K562 (cell line): Measurements from ENCODE around the gene SPDEF. TPM values are rescaled to one million over a fixed set of nuclear protein-coding genes. Genes with fewer than 3 reads are reported as not detected.

Experiments
- ATAC-seq: fragments of 200-7000 bp; cut with Tn5 transposase; 3 replicates; pipeline ENCODE4 v1.9.1; 2020; ENCODE audit warnings: moderate library complexity
- BruUV-seq: library from RNA; stranded (reverse); fragments of 400-500 nt; replicated peaks from 2 replicates; lab custom pipeline; 2021; lab: Mats Ljungman, UMichigan
- CTCF ChIA-PET: fragments of 300-600 bp; formaldehyde crosslinking; extraction: SDS; loops from one replicate; lab custom pipeline; 2021; ENCODE audit warnings: low intra/inter-chr PET ratio; lab: Yijun Ruan, JAX
- POLR2A ChIA-PET: fragments of 300-600, 350-650 bp; sonication (Branson Sonifier 250); formaldehyde crosslinking; extraction: SDS; loops from one replicate; lab custom pipeline; 2021; ENCODE audit warnings: antibody characterized with exemption, inconsistent platforms; lab: Yijun Ruan, JAX
- DNase-seq, 4 experiments: peaks; one replicate each; pipeline versions ENCODE4 v3.0.0 to v3.0.0-alpha.2; 2011 to 2018; ENCODE audit warnings: low spot score in 3 of 4, mixed read lengths in 3 of 4; ENCODE audit errors: extremely low read depth in 1 of 4
- FAIRE-seq: peaks from 2 replicates; lab custom pipeline; 2011; peaks lifted over from hg19 to GRCh38; lab: Jason Lieb, UNC
- H2AFZ ChIP-seq: 2 replicates; pipeline ENCODE4 v1.6.0; 2011; ENCODE audit warnings: low read depth, low read length, control low read depth, inconsistent platforms
- H3K27ac ChIP-seq: fragments of 200-600 bp; 3 replicates; pipeline ENCODE4 v1.8.0; 2011; ENCODE audit warnings: low read depth, mild to moderate bottlenecking, control low read depth, inconsistent platforms, low read length, moderate library complexity, mixed read lengths; ENCODE audit errors: extremely low read depth
- H3K27me3 ChIP-seq, 2 experiments: fragments of 300-600 bp in 1 of 2; 2 replicates in 1 of 2; 3 replicates in 1 of 2; pipeline versions ENCODE4 v1.6.0 to v1.8.0; 2011; ENCODE audit warnings: inconsistent platforms in 2 of 2, low read length in 2 of 2, mild to moderate bottlenecking in 1 of 2, mixed read lengths in 1 of 2, moderate library complexity in 1 of 2; ENCODE audit not compliant: control insufficient read depth in 2 of 2, insufficient read depth in 2 of 2
- H3K36me3 ChIP-seq: fragments of 300-600 bp; 3 replicates; pipeline ENCODE4 v1.8.0; 2011; ENCODE audit warnings: mild to moderate bottlenecking, low read length, inconsistent platforms; ENCODE audit not compliant: control insufficient read depth, insufficient read depth
- H3K4me1 ChIP-seq, 2 experiments: fragments of 200-600 bp in 1 of 2; replicated peaks in 1 of 2; 2 replicates in 1 of 2; 3 replicates in 1 of 2; pipeline versions ENCODE4 v1.5.1 to v1.8.0; 2011; ENCODE audit warnings: inconsistent platforms in 2 of 2, low read length in 2 of 2, mild to moderate bottlenecking in 1 of 2, mixed read lengths in 1 of 2, moderate library complexity in 1 of 2; ENCODE audit not compliant: control insufficient read depth in 2 of 2, insufficient read depth in 2 of 2
- H3K4me2 ChIP-seq: 2 replicates; pipeline ENCODE4 v1.6.1; 2011; ENCODE audit warnings: low read length, control low read depth, inconsistent platforms, mixed read lengths; ENCODE audit not compliant: insufficient read depth
- H3K4me3 ChIP-seq: fragments of 200-600 bp; sonication (generic), shearing (Covaris generic); 2 replicates; pipeline ENCODE4 v1.5.1; 2016; ENCODE audit warnings: control low read depth, inconsistent platforms
- H3K79me2 ChIP-seq: fragments of 200-600 bp; 3 replicates; pipeline ENCODE4 v1.8.0; 2011; ENCODE audit warnings: low read length, inconsistent platforms; ENCODE audit not compliant: control insufficient read depth, insufficient read depth
- H3K9ac ChIP-seq, 2 experiments: 2 replicates each; pipeline versions ENCODE4 v1.6.0 to v1.6.1; 2011; ENCODE audit warnings: low read depth in 2 of 2, low read length in 2 of 2, control low read depth in 1 of 2, inconsistent platforms in 1 of 2, mild to moderate bottlenecking in 1 of 2, mixed read lengths in 1 of 2; ENCODE audit not compliant: insufficient read depth in 1 of 2
- H3K9me1 ChIP-seq: one replicate; pipeline ENCODE4 v1.6.0; 2011; ENCODE audit warnings: inconsistent platforms, mild to moderate bottlenecking, low read length, moderate library complexity; ENCODE audit not compliant: control insufficient read depth, insufficient read depth
- H3K9me3 ChIP-seq: replicated peaks from 2 replicates; pipeline ENCODE4 v1.5.1; 2011; ENCODE audit warnings: low read depth, low read length, inconsistent platforms; ENCODE audit not compliant: control insufficient read depth, insufficient read depth
- H4K20me1 ChIP-seq: replicated peaks from 2 replicates; pipeline ENCODE4 v1.6.1; 2011; ENCODE audit warnings: low read length, inconsistent platforms, mixed read lengths; ENCODE audit not compliant: control insufficient read depth, insufficient read depth
- ATF3 ChIP-seq, 2 experiments: fragments of 450-650 bp in 1 of 2; sonication (generic) in 1 of 2; formaldehyde crosslinking in 1 of 2; IDR thresholded peaks in 1 of 2; conservative IDR thresholded peaks in 1 of 2; 2 replicates each; pipeline versions ENCODE4 v1.6.1 to v1.8.1; 2016 to 2023; ENCODE audit warnings: mild to moderate bottlenecking in 2 of 2, moderate library complexity in 2 of 2, inconsistent platforms in 1 of 2, missing genetic modification reagents in 1 of 2
- CEBPB ChIP-seq: fragments of 450-650 bp; IDR thresholded peaks from 2 replicates; pipeline ENCODE4 v1.6.1; 2016; ENCODE audit warnings: missing genetic modification characterization, missing compliant biosample characterization
- CEBPG ChIP-seq, 3 experiments: fragments of 200-800 bp in 1 of 3; sonication (Bioruptor generic) in 1 of 3; sonication (generic) in 1 of 3; formaldehyde crosslinking in 1 of 3; IDR thresholded peaks in 2 of 3; conservative IDR thresholded peaks in 1 of 3; 2 replicates each; pipeline versions ENCODE4 v1.6.1 to v1.8.0; 2016 to 2022; ENCODE audit warnings: missing compliant biosample characterization in 2 of 3, missing genetic modification characterization in 2 of 3, mild to moderate bottlenecking in 1 of 3, missing genetic modification reagents in 1 of 3
- CSDE1 ChIP-seq, 2 experiments: fragments of 450-650 bp; IDR thresholded peaks; 2 replicates each; pipeline ENCODE4 v1.6.1; 2016; ENCODE audit warnings: mild to moderate bottlenecking in 1 of 2
- WGBS: fragments of 100-300 bp; shearing (Covaris generic); methylation state at CpG from one replicate; pipeline ENCODE4 v1.1.6; 2016; ENCODE audit warnings: low coverage, mixed read lengths; ENCODE audit not compliant: insufficient coverage; ENCODE audit errors: missing lambda C conversion rate; 5-methylcytosine and 5-hydroxymethylcytosine counted together
- in situ Hi-C: fragments of 300-500 bp; cut with MboI; formaldehyde crosslinking; loops from 4 replicates; pipeline ENCODE4 v1.15.0; 2018; ENCODE audit warnings: inconsistent platforms, mixed read lengths
- intact Hi-C: fragments of 100-400 bp; cut with micrococcal nuclease; formaldehyde crosslinking; loops from 2 replicates; pipeline ENCODE4 v1.14.2; 2022
- polyA plus RNA-seq, 8 experiments: library from polyadenylated mRNA; depleted of rRNA in 4 of 8; stranded (reverse) in 5 of 8; unstranded in 3 of 8; fragments of >200 nt; fragmentation: Nextera tagmentation in 2 of 8; fragmentation: Illumina TruSeq in 1 of 8; extraction: Ambion mirVana in 2 of 8; extraction: Trizol in 1 of 8; gene quantifications; 2 replicates each; pipeline versions ENCODE4 v1.2.1 to v1.2.3, GENCODE V29; 2011 to 2014; ENCODE audit warnings: inconsistent platforms in 1 of 8, missing spikeins in 1 of 8
- total RNA-seq, 7 experiments: library from RNA; depleted of rRNA in 6 of 7; stranded (reverse); fragments of >200 nt in 6 of 7; fragmentation: Illumina TruSeq in 2 of 7; extraction: Trizol in 2 of 7; gene quantifications; 2 replicates each; pipeline versions ENCODE4 v1.2.1 to v1.2.3, GENCODE V29; 2011 to 2021; ENCODE audit warnings: low replicate concordance in 1 of 7

The SPDEF gene
- total and polyA plus RNA-seq, 9 of the 15 experiments (the other 6 are each of a cell fraction or from before 2014, with no cell fraction given), result 0.04 to 0.12 (median 0.11) TPM; not detected in 5

GRCh38 chr6:34489207-34489805, 66.8 kb downstream of the SPDEF start:
- H3K4me1 ChIP-seq, result peaks cover 15 to 19% of the 10 kb centered on the region in 2 experiments; a peak in 4 of 5 replicates
- 44% methylated on average over 9 of the region's 9 CpGs for whole genome bisulfite sequencing
- no peaks in the 10 kb centered on the region for H3K27me3 ChIP-seq
- H3K9me3 ChIP-seq, result no peaks in the 10 kb centered on the region
- ATAC-seq (peak; percentile 25; the same call in 2 of the 3 replicates), DNase-seq (no peak), FAIRE-seq (no peak)
- intact Hi-C loops, result no loop called here
- H3K4me3 ChIP-seq, result no peak overlapping the region
- no peak overlapping the region for H3K4me2 ChIP-seq
- no peak overlapping the region; the same call in 1 of the 2 replicates for H2AFZ ChIP-seq
- no peak overlapping the region for H3K27ac ChIP-seq
- POLR2A ChIA-PET, result interaction anchor here (0.6 to 2.4 kb wide), 4 partner anchors 13 to 99 kb away, joined by 3 to 8 read pairs (median 4); no protein-coding TSS in a partner anchor
- TF ChIP-seq CEBPB (peak; percentile 27; the same call in 1 of the 2 replicates), ATF3 (IDR thresholded peaks at IDR 0.05) (peak; percentile 81), ATF3 (CRISPR knock-in tag; conservative IDR thresholded peaks at IDR 0.05) (no peak), CSDE1 (IDR thresholded peaks at IDR 0.05) (no peak), CEBPG (CRISPR knock-in tag; IDR thresholded peaks at IDR 0.05) (peak; percentile 63), CEBPG (tag; conservative IDR thresholded peaks at IDR 0.05 in 1 of 2, IDR thresholded peaks at IDR 0.05 in 1 of 2) (peak in 1 of 2 experiments; percentile 63; a peak in 1 of 4 replicates)
- no peaks in the 10 kb centered on the region for H3K79me2 ChIP-seq
- no peaks in the 10 kb centered on the region for H3K36me3 ChIP-seq
- no peak overlapping the region for H3K9ac ChIP-seq
- in situ Hi-C loops, result no loop called here
- no peaks in the 10 kb centered on the region for H4K20me1 ChIP-seq
- CTCF ChIA-PET, result no interaction called here
- no TSS peak for BruUV-seq
- no peaks in the 10 kb centered on the region for H3K9me1 ChIP-seq

Other genes starting within 250 kb of the SPDEF start
- gene NUDT3, start 163.7 kb downstream of the SPDEF start, total RNA-seq (2014; rRNA removed), result 47.3 and 51.0 TPM in 2 replicates
- gene NUDT3, start 163.7 kb downstream of the SPDEF start, total RNA-seq (2014; rRNA removed; fragmentation: Illumina TruSeq; extraction: Trizol), result 61.8 and 70.8 TPM in 2 replicates
- 57.2 and 59.8 TPM in 2 replicates for gene NUDT3, start 163.7 kb downstream of the SPDEF start, total RNA-seq (2015; rRNA removed; fragmentation: Illumina TruSeq; extraction: Trizol)
- 49.8 and 56.4 TPM in 2 replicates for gene NUDT3, start 163.7 kb downstream of the SPDEF start, total RNA-seq (2021)
- 68.5 and 81.2 TPM in 2 replicates for gene NUDT3, start 163.7 kb downstream of the SPDEF start, polyA plus RNA-seq (2011; rRNA removed)
- 54.8 and 56.0 TPM in 2 replicates for gene NUDT3, start 163.7 kb downstream of the SPDEF start, polyA plus RNA-seq (2014; fragmentation: Illumina TruSeq; extraction: Trizol)
- gene NUDT3, start 163.7 kb downstream of the SPDEF start, polyA plus RNA-seq (2014; fragmentation: Nextera tagmentation; extraction: Ambion mirVana), result 10 to 100 TPM in 1 of 2 experiments, 1 to 10 TPM in 1; 5.4 to 57.7 TPM
- gene NUDT3, start 163.7 kb downstream of the SPDEF start, polyA plus RNA-seq (2014; rRNA removed), result 54.4 and 56.8 TPM in 2 replicates
- 3,907 and 4,273 TPM in 2 replicates for gene RPS10, start 130.3 kb downstream of the SPDEF start, total RNA-seq (2014; rRNA removed)
- 2,809 and 3,197 TPM in 2 replicates for gene RPS10, start 130.3 kb downstream of the SPDEF start, total RNA-seq (2014; rRNA removed; fragmentation: Illumina TruSeq; extraction: Trizol)
- 3,578 and 3,876 TPM in 2 replicates for gene RPS10, start 130.3 kb downstream of the SPDEF start, total RNA-seq (2015; rRNA removed; fragmentation: Illumina TruSeq; extraction: Trizol)
- gene RPS10, start 130.3 kb downstream of the SPDEF start, total RNA-seq (2021), result 3,062 and 3,200 TPM in 2 replicates
- 5,201 and 6,397 TPM in 2 replicates for gene RPS10, start 130.3 kb downstream of the SPDEF start, polyA plus RNA-seq (2011; rRNA removed)
- gene RPS10, start 130.3 kb downstream of the SPDEF start, polyA plus RNA-seq (2014; fragmentation: Illumina TruSeq; extraction: Trizol), result 4,753 and 5,213 TPM in 2 replicates
- 1,000 to 10,000 TPM; 2,680 to 3,048 TPM for gene RPS10, start 130.3 kb downstream of the SPDEF start, polyA plus RNA-seq (2014; fragmentation: Nextera tagmentation; extraction: Ambion mirVana)
- gene RPS10, start 130.3 kb downstream of the SPDEF start, polyA plus RNA-seq (2014; rRNA removed), result 4,615 and 5,251 TPM in 2 replicates
- gene PACSIN1, start 90.3 kb downstream of the SPDEF start, total RNA-seq (2014; rRNA removed), result 0.41 and 0.45 TPM in 2 replicates
- gene PACSIN1, start 90.3 kb downstream of the SPDEF start, total RNA-seq (2014; rRNA removed; fragmentation: Illumina TruSeq; extraction: Trizol), result 0.10 and 0.29 TPM in 2 replicates
- 0.22 and 0.23 TPM in 2 replicates for gene PACSIN1, start 90.3 kb downstream of the SPDEF start, total RNA-seq (2015; rRNA removed; fragmentation: Illumina TruSeq; extraction: Trizol)
- 0.98 and 1.7 TPM in 2 replicates for gene PACSIN1, start 90.3 kb downstream of the SPDEF start, total RNA-seq (2021)
- gene PACSIN1, start 90.3 kb downstream of the SPDEF start, polyA plus RNA-seq (2011; rRNA removed), result 1.1 and 1.4 TPM in 2 replicates
- 0.79 and 1.4 TPM in 2 replicates for gene PACSIN1, start 90.3 kb downstream of the SPDEF start, polyA plus RNA-seq (2014; fragmentation: Illumina TruSeq; extraction: Trizol)
- under 1 TPM; 0.01 to 0.03 TPM for gene PACSIN1, start 90.3 kb downstream of the SPDEF start, polyA plus RNA-seq (2014; fragmentation: Nextera tagmentation; extraction: Ambion mirVana)
- 0.98 and 1.2 TPM in 2 replicates for gene PACSIN1, start 90.3 kb downstream of the SPDEF start, polyA plus RNA-seq (2014; rRNA removed)
- gene ILRUN, start 140.4 kb upstream of the SPDEF start, total RNA-seq (2014; rRNA removed), result 35.7 and 44.7 TPM in 2 replicates
- gene ILRUN, start 140.4 kb upstream of the SPDEF start, total RNA-seq (2014; rRNA removed; fragmentation: Illumina TruSeq; extraction: Trizol), result 54.9 and 57.6 TPM in 2 replicates
- gene ILRUN, start 140.4 kb upstream of the SPDEF start, total RNA-seq (2015; rRNA removed; fragmentation: Illumina TruSeq; extraction: Trizol), result 53.4 and 55.0 TPM in 2 replicates
- gene ILRUN, start 140.4 kb upstream of the SPDEF start, total RNA-seq (2021), result 74.5 and 78.9 TPM in 2 replicates
- 62.1 and 66.1 TPM in 2 replicates for gene ILRUN, start 140.4 kb upstream of the SPDEF start, polyA plus RNA-seq (2011; rRNA removed)
- gene ILRUN, start 140.4 kb upstream of the SPDEF start, polyA plus RNA-seq (2014; fragmentation: Illumina TruSeq; extraction: Trizol), result 70.0 and 74.7 TPM in 2 replicates
- gene ILRUN, start 140.4 kb upstream of the SPDEF start, polyA plus RNA-seq (2014; fragmentation: Nextera tagmentation; extraction: Ambion mirVana), result 10 to 100 TPM; 24.9 to 30.7 TPM
- 42.8 and 44.2 TPM in 2 replicates for gene ILRUN, start 140.4 kb upstream of the SPDEF start, polyA plus RNA-seq (2014; rRNA removed)
- 500 and 634 TPM in 2 replicates for gene SNRPC, start 201.2 kb upstream of the SPDEF start, total RNA-seq (2014; rRNA removed)
- gene SNRPC, start 201.2 kb upstream of the SPDEF start, total RNA-seq (2014; rRNA removed; fragmentation: Illumina TruSeq; extraction: Trizol), result 430 and 439 TPM in 2 replicates
- gene SNRPC, start 201.2 kb upstream of the SPDEF start, total RNA-seq (2015; rRNA removed; fragmentation: Illumina TruSeq; extraction: Trizol), result 488 and 508 TPM in 2 replicates
- gene SNRPC, start 201.2 kb upstream of the SPDEF start, total RNA-seq (2021), result 415 and 433 TPM in 2 replicates
- 495 and 598 TPM in 2 replicates for gene SNRPC, start 201.2 kb upstream of the SPDEF start, polyA plus RNA-seq (2011; rRNA removed)
- 868 and 905 TPM in 2 replicates for gene SNRPC, start 201.2 kb upstream of the SPDEF start, polyA plus RNA-seq (2014; fragmentation: Illumina TruSeq; extraction: Trizol)
- gene SNRPC, start 201.2 kb upstream of the SPDEF start, polyA plus RNA-seq (2014; fragmentation: Nextera tagmentation; extraction: Ambion mirVana), result 100 to 1,000 TPM; 697 to 889 TPM
- 808 and 854 TPM in 2 replicates for gene SNRPC, start 201.2 kb upstream of the SPDEF start, polyA plus RNA-seq (2014; rRNA removed)
- 14.8 and 16.7 TPM in 2 replicates for gene BLTP3A, start 235.8 kb upstream of the SPDEF start, total RNA-seq (2014; rRNA removed)
- gene BLTP3A, start 235.8 kb upstream of the SPDEF start, total RNA-seq (2014; rRNA removed; fragmentation: Illumina TruSeq; extraction: Trizol), result 21.5 and 24.6 TPM in 2 replicates
- gene BLTP3A, start 235.8 kb upstream of the SPDEF start, total RNA-seq (2015; rRNA removed; fragmentation: Illumina TruSeq; extraction: Trizol), result 13.3 and 14.0 TPM in 2 replicates
- 30.2 and 34.6 TPM in 2 replicates for gene BLTP3A, start 235.8 kb upstream of the SPDEF start, total RNA-seq (2021)
- gene BLTP3A, start 235.8 kb upstream of the SPDEF start, polyA plus RNA-seq (2011; rRNA removed), result 29.3 and 33.0 TPM in 2 replicates
- gene BLTP3A, start 235.8 kb upstream of the SPDEF start, polyA plus RNA-seq (2014; fragmentation: Illumina TruSeq; extraction: Trizol), result 26.6 and 27.2 TPM in 2 replicates
- 1 to 10 TPM; 7.5 to 7.7 TPM for gene BLTP3A, start 235.8 kb upstream of the SPDEF start, polyA plus RNA-seq (2014; fragmentation: Nextera tagmentation; extraction: Ambion mirVana)
- 15.5 and 17.9 TPM in 2 replicates for gene BLTP3A, start 235.8 kb upstream of the SPDEF start, polyA plus RNA-seq (2014; rRNA removed)